ENCODE results near the gene TMEM213. TPM values are rescaled to one million over a fixed set of nuclear protein-coding genes. Genes with fewer than 3 reads are reported as not detected.

TMEM213 gene
- total and polyA plus RNA-seq, 2 of the 8 experiments (the other 6 are each of a cell fraction or from before 2014, with no cell fraction given): 0.21 to 0.67 TPM

DNA sequence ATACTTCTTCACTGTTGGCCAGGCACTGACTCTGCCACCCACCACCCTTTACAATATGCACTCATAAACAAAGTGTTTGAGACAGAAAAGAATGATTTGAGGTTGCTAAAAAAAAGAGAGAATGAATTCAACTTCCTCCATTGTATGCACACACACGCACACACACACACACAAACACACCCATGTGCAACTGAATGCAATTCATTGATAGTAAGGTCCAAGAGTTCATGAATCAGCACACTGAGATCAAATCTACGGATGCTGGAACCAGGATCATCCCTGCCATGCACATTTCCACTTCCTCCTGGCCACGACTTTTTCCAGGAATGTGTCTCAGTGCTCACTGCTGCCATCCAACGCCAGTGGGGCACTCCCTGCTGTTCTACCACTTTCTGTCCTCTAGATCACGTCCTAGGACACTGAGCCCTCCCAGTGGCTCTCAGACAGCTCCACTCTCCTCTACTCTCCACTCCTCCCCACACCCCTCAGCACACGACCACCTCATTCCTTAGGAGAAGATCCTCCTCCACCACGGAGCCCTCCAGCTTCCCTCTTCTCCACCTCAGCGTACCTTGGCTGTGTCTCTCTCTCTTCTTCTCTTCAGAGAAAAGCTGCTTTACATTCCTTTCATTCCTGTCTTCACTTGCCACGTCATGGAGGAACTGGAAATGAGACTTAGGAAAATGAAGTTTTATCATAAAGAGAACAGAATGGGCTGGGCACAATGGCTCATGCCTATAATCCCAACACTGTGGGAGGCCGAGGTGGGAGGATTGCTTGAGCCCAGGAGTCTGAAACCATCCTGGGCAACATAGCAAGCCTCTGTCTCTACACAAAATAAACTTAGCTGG is 12.0 kb upstream of the TMEM213 start:
- Histone ChIP-seq H3K9me3 (ENCODE audit: insufficient read depth in 2 of 2, low read depth in 1 of 2, low read length in 1 of 2) (no peaks in the 10 kb centered on the region; a peak in 1 of 4 replicates), H2BK5ac (ENCODE audit: low read depth, low read length) (peak overlapping the region; percentile 62), H3K23ac (ENCODE audit: insufficient read length) (no peak overlapping the region), H3K18ac (ENCODE audit: extremely low read depth, low read length) (no peak overlapping the region), H4K91ac (replicated peaks; ENCODE audit: insufficient read length, low read length) (no peak overlapping the region), H3K79me2 (ENCODE audit: control insufficient read depth in 1 of 2, insufficient read depth in 2 of 2, low read length in 2 of 2) (no peaks in the 10 kb centered on the region), H2BK15ac (ENCODE audit: low read length) (no peak overlapping the region), H3K4me3 (ENCODE audit: extremely low read depth in 1 of 4, insufficient read depth in 2 of 4, low read depth in 3 of 4, low read length in 4 of 4) (no peak overlapping the region), H2BK20ac (ENCODE audit: low read length) (0 out of 2 replicates have a peak overlapping the region, but pooled peaks have one; percentile 15), H3K27ac (ENCODE audit: low read depth, low read length) (no peak overlapping the region; the same call in 1 of the 2 replicates), H3K56ac (replicated peaks; ENCODE audit: insufficient read length, low read depth, low read length) (no peak overlapping the region), H3K9ac (replicated peaks in 1 of 4; ENCODE audit: extremely low read depth in 1 of 4, low read depth in 3 of 4, low read length in 3 of 4) (no peak overlapping the region), H3K14ac (ENCODE audit: insufficient read length) (no peak overlapping the region), H2AK5ac (ENCODE audit: low read depth, low read length) (0 out of 2 replicates have a peak overlapping the region, but pooled peaks have one; percentile 11), H3K4ac (replicated peaks; ENCODE audit: insufficient read length, low read depth, low read length) (no peak overlapping the region), H3K27me3 (replicated peaks in 1 of 4; ENCODE audit: control insufficient read depth in 3 of 4, extremely low read depth in 1 of 4, insufficient read depth in 3 of 4, low read length in 3 of 4) (no peaks in the 10 kb centered on the region), H3K79me1 (ENCODE audit: low read depth, low read length) (no peaks in the 10 kb centered on the region; the same call in 1 of the 2 replicates), H2AFZ (ENCODE audit: low read length) (peak overlapping the region; percentile 76; the same call in 1 of the 2 replicates), H4K20me1 (replicated peaks in 1 of 2; ENCODE audit: control insufficient read depth in 1 of 2, insufficient read depth in 2 of 2, low read length in 2 of 2) (no peaks in the 10 kb centered on the region), H3K4me2 (ENCODE audit: insufficient read depth in 1 of 2, low read depth in 2 of 2, low read length in 2 of 2) (no peak overlapping the region), H2BK12ac (ENCODE audit: low read depth, low read length) (0 out of 2 replicates have a peak overlapping the region, but pooled peaks have one; percentile 55), H4K8ac (ENCODE audit: extremely low read depth, insufficient read depth, low read length) (no peak overlapping the region; the same call in 1 of the 2 replicates), H3K4me1 (replicated peaks in 1 of 4; ENCODE audit: control insufficient read depth in 3 of 4, insufficient read depth in 4 of 4, low read length in 3 of 4) (peaks cover 0 to 4% (median 0%) of the 10 kb centered on the region in 4 experiments; a peak in 1 of 7 replicates), H2BK120ac (replicated peaks; ENCODE audit: low read depth, low read length) (no peak overlapping the region), H3K36me3 (ENCODE audit: control insufficient read depth in 2 of 4, insufficient read depth in 4 of 4, low read length in 3 of 4) (no peaks in the 10 kb centered on the region), H3K23me2 (ENCODE audit: low read depth, low read length) (no peaks in the 10 kb centered on the region), H4K5ac (ENCODE audit: insufficient read length, low read depth, low read length) (no peak overlapping the region)
- CTCF ChIA-PET (ENCODE audit: partially characterized antibody): interaction anchor here (0.6 to 3.9 kb wide), 3 partner anchors 11 to 89 kb away, joined by 3 to 15 read pairs (median 5); partner anchors contain the start of genes ATP6V0A4 and TMEM213
- DNase-seq (ENCODE audit: low read depth in 1 of 2, low spot score in 2 of 2) (no peak), FAIRE-seq (no peak)
- TF ChIP-seq TEAD4 (IDR thresholded peaks at IDR 0.05; ENCODE audit: low read depth, low read length) (peak; percentile 9; the same call in 1 of the 2 replicates), SIX5 (IDR thresholded peaks at IDR 0.05; ENCODE audit: low read depth, low read length) (no peak)
- 67% methylated on average over 10 of the region's 10 CpGs; no CpG with 5 or more reads in 1 of the 2 experiments for WGBS, 2 experiments (ENCODE audit: extremely low coverage in 1 of 2, insufficient coverage in 1 of 2, insufficient read length in 1 of 2, insufficient replicate concordance in 2 of 2, low coverage in 1 of 2, low lambda C conversion rate in 2 of 2, missing lambda C conversion rate in 1 of 2)
- POLR2A ChIA-PET (ENCODE audit: partially characterized antibody): no interaction called here

Measured in H1 (cell line).